GM18909 (cell line): ENCODE measurements around the gene LY86.
"Not testable (repeated sequence)": the region's sequence is repeated elsewhere in the genome, so short reads cannot be mapped to it uniquely, and the experiment has no call there.

Source experiments
- ATAC-seq: cut with Tn5 transposase; IDR thresholded peaks from one replicate; pipeline ENCODE4 v1.9.1; 2021; ENCODE audit warnings: mild to moderate bottlenecking; ENCODE audit not compliant: unreplicated experiment, poor library complexity

LY86 gene

DNA sequence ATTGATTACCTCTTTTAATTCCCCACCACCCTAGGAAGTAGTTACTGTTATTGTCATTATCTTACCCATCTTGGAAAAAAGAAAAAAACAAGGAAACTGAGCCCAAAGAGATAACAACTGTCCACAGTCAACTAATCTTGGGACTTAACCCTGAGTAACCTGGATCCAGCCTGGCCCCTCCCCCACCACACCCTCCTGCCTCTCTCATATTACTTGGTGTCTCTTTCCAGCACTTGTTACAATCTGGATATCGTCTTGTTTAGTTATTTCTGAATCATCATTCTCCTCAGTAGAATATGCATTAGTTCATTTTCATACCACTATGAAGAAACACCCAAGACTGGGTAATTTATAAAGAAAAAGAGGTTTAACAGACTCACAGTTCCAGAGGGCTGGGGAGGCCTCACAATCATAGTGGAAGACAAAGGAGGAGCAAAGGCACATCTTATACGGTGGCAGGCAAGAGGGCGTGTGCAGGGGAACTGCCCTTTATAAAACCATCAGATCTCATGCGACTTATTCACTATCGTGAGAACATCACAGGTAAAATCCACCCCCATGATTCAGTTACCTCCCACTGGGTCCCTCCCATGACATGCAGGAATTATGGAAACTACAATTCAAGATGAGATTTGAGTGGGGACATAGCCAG, 60.3 kb downstream of the LY86 start:
- ATAC-seq, result no peak

DNA sequence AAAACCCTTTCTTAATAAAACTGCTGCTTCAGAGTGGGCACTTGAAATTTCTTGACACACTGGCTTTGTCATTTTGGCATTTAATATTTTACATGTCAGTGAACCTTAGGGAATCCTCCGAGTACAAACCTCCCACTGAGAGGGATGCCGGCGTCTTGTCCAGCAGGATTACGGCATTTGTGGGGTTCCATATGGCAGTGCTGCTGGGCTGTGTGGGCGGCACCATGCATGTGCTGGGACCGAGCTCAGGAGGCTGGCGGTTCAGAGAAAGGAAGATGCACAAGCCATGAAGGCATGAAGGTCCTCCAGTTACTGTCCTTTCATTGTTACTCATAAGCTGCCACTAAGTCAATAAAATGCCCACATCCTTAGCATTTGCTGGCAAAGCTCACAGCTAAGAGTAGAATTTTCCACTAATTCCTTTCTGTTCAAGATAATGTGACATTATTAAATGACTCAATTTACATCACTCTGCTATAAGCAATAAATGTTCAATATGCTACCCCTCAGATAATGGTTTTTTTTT, 61.4 kb downstream of the LY86 start:
- ATAC-seq, result no peak

GRCh38 chr6:6650839-6651238, 62.3 kb downstream of the LY86 start:
- ATAC-seq, result no peak

DNA sequence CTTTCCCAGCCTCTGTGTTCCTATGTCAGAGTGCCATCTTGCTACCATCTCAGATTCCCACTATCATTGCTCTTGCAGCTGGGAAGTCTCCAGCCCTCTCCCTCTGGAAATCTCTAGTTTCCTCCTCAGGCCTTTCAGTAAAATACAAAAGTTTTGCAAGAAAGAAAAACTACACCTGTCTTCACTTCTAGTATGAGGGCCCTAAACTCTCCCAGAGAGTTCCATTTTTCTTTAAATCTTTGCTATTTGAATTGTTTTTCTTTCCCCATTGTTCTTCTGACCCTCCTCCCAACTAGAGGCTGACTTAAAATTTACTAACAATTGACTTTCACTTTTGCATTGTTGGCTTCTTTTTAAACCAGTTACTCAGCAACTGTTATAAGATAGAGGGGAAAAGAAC, 62.8 kb downstream of the LY86 start:
- no peak for ATAC-seq

- ATAC-seq, result no peak
Observed at GRCh38 chr6:6652932-6653331, 64.4 kb downstream of the LY86 start.

GRCh38 chr6:6654599-6655575, 66.4 kb downstream of the LY86 start:
- ATAC-seq, result no peak

- ATAC-seq, result peak; percentile 32
Observed at GRCh38 chr6:6655805-6656251, 67.3 kb downstream of the LY86 start.

DNA sequence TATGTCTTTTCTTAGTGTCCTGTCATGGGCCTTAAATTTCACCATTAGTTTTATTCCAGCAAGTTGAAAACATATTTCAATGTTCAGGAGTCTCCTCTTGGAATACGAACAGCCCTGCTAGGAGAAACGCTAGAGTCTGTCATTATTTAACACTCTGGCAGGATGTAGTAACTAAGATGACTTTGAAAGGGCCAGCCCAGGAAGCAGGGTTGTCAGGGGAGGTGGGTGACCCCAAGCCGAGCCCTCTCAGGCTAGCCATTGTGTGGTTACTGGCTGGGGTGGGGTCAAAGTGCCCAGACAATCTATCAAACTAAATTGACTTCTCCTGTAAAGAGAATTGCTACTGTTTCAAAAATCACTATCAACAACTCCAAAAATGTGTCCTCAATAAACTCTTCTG, 67.8 kb downstream of the LY86 start:
- peak; percentile 60 for ATAC-seq

DNA sequence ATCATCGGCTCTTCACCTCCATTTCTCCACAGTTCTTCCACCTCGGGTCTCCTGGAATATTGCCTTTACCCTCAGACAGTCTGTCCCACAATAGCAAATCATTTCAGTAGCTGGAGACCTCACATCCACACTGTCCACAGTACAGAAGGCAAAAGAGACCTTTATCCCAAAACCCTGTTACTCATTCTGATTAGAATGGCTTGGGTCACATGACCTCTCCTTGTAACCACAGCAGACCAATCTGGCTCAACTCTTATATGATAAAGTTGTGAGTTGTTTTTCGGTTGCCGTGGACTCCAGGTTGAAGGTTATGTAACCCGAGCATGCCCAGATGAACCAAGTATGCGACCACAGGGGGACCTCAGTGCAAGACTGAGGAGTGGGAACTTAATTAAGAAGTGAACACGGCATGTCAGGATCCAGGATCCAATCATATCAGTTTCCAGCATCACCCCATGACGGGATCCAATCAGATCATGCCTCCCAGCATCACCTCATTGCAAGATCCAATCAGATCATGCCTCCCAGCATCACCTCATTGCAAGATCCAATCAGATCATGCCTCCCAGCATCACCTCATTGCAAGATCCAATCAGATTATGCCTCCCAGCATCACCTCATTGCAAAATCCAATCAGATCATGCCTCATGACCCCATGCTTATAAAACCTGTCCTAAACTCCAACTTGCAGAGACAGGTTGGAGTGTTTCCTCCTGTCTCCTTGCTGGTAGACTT, 68.7 kb downstream of the LY86 start:
- ATAC-seq, result no peak

GRCh38 chr6:6657820-6658217, 69.3 kb downstream of the LY86 start:
- no peak for ATAC-seq

DNA sequence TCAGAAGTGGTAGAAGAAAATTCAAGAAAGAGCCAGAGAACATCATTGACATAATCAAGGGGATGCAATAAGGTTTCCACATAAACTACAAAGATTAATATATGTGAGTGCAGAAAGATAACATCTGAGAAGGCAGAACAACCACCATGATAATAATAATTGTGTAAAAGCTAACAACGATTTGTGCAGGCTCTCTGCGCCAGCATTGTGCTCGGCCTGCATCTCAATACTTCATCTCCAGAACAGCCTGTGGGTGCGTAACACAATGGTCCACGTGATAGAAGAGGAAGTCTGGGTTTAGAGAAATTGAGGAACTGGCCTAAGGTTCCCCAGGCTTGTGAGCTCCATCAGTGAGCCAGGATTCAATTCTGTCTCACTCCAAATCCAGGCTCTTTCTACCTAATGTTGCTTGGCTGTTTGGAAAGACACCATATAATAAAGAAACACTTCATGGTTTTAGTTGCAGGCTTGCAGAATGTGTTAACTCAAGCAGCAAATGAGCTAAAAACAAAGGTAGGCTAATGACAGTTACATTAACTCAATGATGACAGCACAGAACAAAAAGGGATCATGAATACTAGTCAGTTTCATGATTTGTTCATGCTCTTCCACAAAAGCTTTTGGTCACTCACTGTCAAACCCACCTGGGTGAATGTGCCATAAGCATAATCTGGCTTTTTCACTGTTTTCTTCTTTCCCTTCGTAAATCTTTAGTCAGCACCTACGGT, 71.2 kb downstream of the LY86 start:
- no peak for ATAC-seq

- ATAC-seq, result no peak
Observed at GRCh38 chr6:6660339-6661045, 72.0 kb downstream of the LY86 start.

DNA sequence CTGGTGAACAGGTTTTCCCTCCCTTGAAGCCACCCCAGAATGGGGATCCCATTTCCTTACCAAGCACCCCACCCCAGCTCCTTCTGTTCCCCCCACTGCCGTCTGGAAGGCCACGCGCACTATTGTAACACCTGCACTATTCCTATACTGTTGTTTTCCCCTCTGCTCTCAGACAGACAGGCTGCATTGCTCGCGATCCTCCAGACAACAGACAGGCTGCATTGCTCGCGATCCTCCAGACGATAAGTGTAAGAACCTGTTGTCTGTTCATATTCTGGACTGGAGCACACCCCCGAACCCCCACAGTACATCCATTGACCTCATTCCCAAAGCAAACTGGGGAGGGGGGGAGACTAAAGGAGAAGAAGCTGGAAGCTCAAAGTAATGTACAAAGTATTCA, 72.7 kb downstream of the LY86 start:
- no peak for ATAC-seq

GRCh38 chr6:6661684-6662083, 73.2 kb downstream of the LY86 start:
- ATAC-seq, result no peak

DNA sequence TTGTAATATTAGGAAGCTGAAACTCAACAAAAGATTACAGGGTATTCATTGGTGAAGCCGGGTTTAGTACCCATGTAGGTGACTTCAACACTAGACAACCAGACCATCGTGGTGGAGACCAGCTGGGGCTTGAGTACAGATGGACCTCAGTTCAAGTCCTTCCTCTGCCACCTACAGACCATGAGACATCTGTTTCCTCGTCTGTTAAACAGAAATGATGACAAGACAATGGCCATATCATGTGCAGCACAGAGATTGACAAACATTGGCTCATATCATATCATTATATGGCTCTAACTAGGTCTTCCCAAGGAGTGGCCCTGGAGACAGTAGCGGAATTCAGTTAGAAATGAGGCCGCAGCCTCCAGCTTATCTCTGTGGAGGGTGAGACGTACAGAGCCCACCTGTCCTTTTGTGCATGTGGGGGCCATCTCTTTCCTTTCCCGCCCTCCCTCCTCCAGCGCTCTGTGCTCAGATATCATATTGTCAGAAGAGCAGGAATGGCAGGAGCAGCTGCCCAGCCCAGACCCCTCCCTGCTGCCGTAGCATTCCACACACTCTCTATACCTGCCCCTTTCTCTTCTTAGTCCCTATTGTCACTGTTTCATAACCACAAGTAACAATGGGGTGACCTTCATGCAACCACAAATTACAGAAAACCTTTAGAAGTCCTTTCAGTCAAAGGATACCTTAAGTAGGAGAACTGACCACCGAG, 75.1 kb downstream of the LY86 start:
- no peak for ATAC-seq

- ATAC-seq, result no peak
Observed at GRCh38 chr6:6665555-6666243, 77.2 kb downstream of the LY86 start.

DNA sequence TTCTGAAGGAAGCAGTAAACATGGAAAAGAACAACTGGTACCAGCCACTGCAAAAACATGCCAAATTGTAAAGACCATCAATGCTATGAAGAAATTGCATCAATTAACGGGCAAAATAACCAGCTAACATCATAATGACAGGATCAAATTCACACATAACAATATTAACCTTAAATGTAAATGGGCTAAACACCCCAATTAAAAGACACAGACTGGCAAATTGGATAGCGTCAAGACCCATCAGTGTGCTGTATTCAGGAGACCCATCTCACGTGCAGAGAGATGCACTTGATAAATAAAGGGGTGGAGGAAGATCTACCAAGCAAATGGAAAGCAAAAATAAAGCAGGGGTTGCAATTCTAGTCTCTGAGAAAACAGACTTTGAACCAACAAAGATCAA, 81.6 kb downstream of the LY86 start:
- ATAC-seq, result not testable (repeated sequence)

GRCh38 chr6:6674872-6675271, 86.4 kb downstream of the LY86 start:
- ATAC-seq, result no peak
